ENCODE measurements around the gene KLHL40.
"Not testable (repeated sequence)": the region's sequence is repeated elsewhere in the genome, so short reads cannot be mapped to it uniquely, and the experiment has no call there.

KLHL40 gene

GRCh38 chr3:42704136-42704841 lies 19.0 kb downstream of the KLHL40 start:
- DNase-seq (ENCODE audit: low read depth), result no peak

- DNase-seq (ENCODE audit: low read depth), result no peak
Observed at GRCh38 chr3:42705058-42705767, 19.9 kb downstream of the KLHL40 start.

- no peak for DNase-seq (ENCODE audit: low read depth)
Observed at GRCh38 chr3:42705962-42706585, 20.7 kb downstream of the KLHL40 start.

GRCh38 chr3:42706721-42707619 lies 21.6 kb downstream of the KLHL40 start:
- no peak for DNase-seq (ENCODE audit: low read depth)

- DNase-seq (ENCODE audit: low read depth), result no peak
Observed at GRCh38 chr3:42707620-42708355, 22.5 kb downstream of the KLHL40 start.

- DNase-seq (ENCODE audit: low read depth), result no peak
Observed at GRCh38 chr3:42708611-42709151, 23.3 kb downstream of the KLHL40 start.

GRCh38 chr3:42709621-42710020 lies 24.3 kb downstream of the KLHL40 start:
- DNase-seq (ENCODE audit: low read depth), result no peak

- DNase-seq (ENCODE audit: low read depth), result no peak
Observed at GRCh38 chr3:42710323-42711021, 25.1 kb downstream of the KLHL40 start.

GRCh38 chr3:42711491-42712343 lies 26.4 kb downstream of the KLHL40 start:
- no peak for DNase-seq (ENCODE audit: low read depth)

- no peak for DNase-seq (ENCODE audit: low read depth)
Observed at GRCh38 chr3:42712344-42712648, 27.0 kb downstream of the KLHL40 start.

GRCh38 chr3:42712688-42713372 lies 27.5 kb downstream of the KLHL40 start:
- no peak for DNase-seq (ENCODE audit: low read depth)

- no peak for DNase-seq (ENCODE audit: low read depth)
Observed at GRCh38 chr3:42713747-42714146, 28.4 kb downstream of the KLHL40 start.

- DNase-seq (ENCODE audit: low read depth), result no peak
Observed at GRCh38 chr3:42714171-42714852, 29.0 kb downstream of the KLHL40 start.

- no peak for DNase-seq (ENCODE audit: low read depth)
Observed at GRCh38 chr3:42717306-42717705, 32.0 kb downstream of the KLHL40 start.

GRCh38 chr3:42718338-42718737 lies 33.0 kb downstream of the KLHL40 start:
- DNase-seq (ENCODE audit: low read depth), result no peak

GRCh38 chr3:42719002-42719401 lies 33.7 kb downstream of the KLHL40 start:
- DNase-seq (ENCODE audit: low read depth), result no peak

GRCh38 chr3:42720126-42720525 lies 34.8 kb downstream of the KLHL40 start:
- no peak for DNase-seq (ENCODE audit: low read depth)

GRCh38 chr3:42721690-42722089 lies 36.4 kb downstream of the KLHL40 start:
- DNase-seq (ENCODE audit: low read depth), result no peak

GRCh38 chr3:42722442-42722841 lies 37.1 kb downstream of the KLHL40 start:
- not testable (repeated sequence) for DNase-seq (ENCODE audit: low read depth)

Measured in non-pigmented ciliary epithelial cell (primary cell).